Stomach (tissue), 9 donors: ENCODE results near the gene C8A. TPM values are rescaled to one million over a fixed set of nuclear protein-coding genes. Genes with fewer than 3 reads are reported as not detected.

ENCODE experiments used
- DNase-seq, 2 donors: peaks; one replicate each; pipeline versions ENCODE4 v3.0.0 to v3.0.0-alpha.2; 2013 to 2019
- H3K27ac ChIP-seq, 5 donors: fragments of 200-600 bp in 4 of 5; sonication (generic) in 4 of 5; one replicate each; pipeline ENCODE4 v1.5.1; 2013 to 2019; ENCODE audit warnings: mild to moderate bottlenecking in 1 of 5, moderate library complexity in 1 of 5
- H3K27me3 ChIP-seq, 3 donors: fragments of 200-600 bp; sonication (generic); one replicate each; pipeline ENCODE4 v1.5.1; 2017 to 2019; ENCODE audit warnings: mixed run types in 1 of 3
- H3K36me3 ChIP-seq, 4 donors: fragments of 200-600 bp; sonication (generic); 1 replicate in 3 of 4; 2 replicates in 1 of 4; pipeline ENCODE4 v1.5.1; 2016 to 2019
- H3K4me1 ChIP-seq, 4 donors: fragments of 200-600 bp; sonication (generic); one replicate each; pipeline ENCODE4 v1.5.1; 2016 to 2019
- H3K4me3 ChIP-seq, 4 donors: fragments of 200-600 bp; sonication (generic) in 3 of 4; one replicate each; pipeline ENCODE4 v1.5.1; 2016 to 2019; ENCODE audit warnings: mild to moderate bottlenecking in 1 of 4
- H3K9me3 ChIP-seq, 4 donors: fragments of 200-600 bp; sonication (generic); one replicate each; pipeline ENCODE4 v1.5.1; 2016 to 2019
- EP300 ChIP-seq: sonication (generic); formaldehyde crosslinking; IDR thresholded peaks from one replicate; pipeline ENCODE4 v1.6.1; 2017; ENCODE audit warnings: antibody characterized with exemption
- POLR2A ChIP-seq, 4 donors: fragments of 450-650 bp; IDR thresholded peaks; one replicate each; pipeline ENCODE4 v1.6.1; 2016; ENCODE audit warnings: antibody characterized with exemption in 4 of 4, control low read depth in 2 of 4, mild to moderate bottlenecking in 1 of 4, moderate library complexity in 1 of 4
- POLR2AphosphoS5 ChIP-seq, 3 donors: sonication (generic); formaldehyde crosslinking; IDR thresholded peaks; one replicate each; pipeline ENCODE4 v1.6.1; 2016; ENCODE audit warnings: antibody characterized with exemption in 3 of 3
- WGBS, 5 donors: extraction: QIAGEN DNeasy Blood & Tissue Kit in 3 of 5; methylation state at CpG; one replicate each; pipeline versions ENCODE4 v1.1.5 to v1.1.7; 2013 to 2018; 5-methylcytosine and 5-hydroxymethylcytosine counted together
- intact Hi-C: fragments of 100-400 bp; cut with DNase I; formaldehyde crosslinking; loops from one replicate; pipeline ENCODE4 v1.15.1; 2023; ENCODE audit warnings: low total_unique reads
- polyA plus RNA-seq, 3 donors: library from polyadenylated mRNA; stranded (reverse); fragments of 200-250 nt; gene quantifications; one replicate each; pipeline ENCODE4 v1.2.3, GENCODE V29; 2013
- total RNA-seq, 5 donors: library from RNA; depleted of rRNA; stranded (reverse); fragments of >200 nt; gene quantifications; one replicate each; pipeline versions ENCODE4 v1.1.0 to v1.2.3, GENCODE V29; 2014 to 2016
- TF ChIP-seq, protein P1 (sequence below), 7 experiments: fragments of 450-650 bp in 4 of 7; fragments of 200-600 bp in 3 of 7; sonication (generic) in 3 of 7; IDR thresholded peaks; one replicate each; pipeline ENCODE4 v1.5.1; 2016 to 2019; ENCODE audit warnings: antibody characterized with exemption in 7 of 7, control low read depth in 2 of 7, mild to moderate bottlenecking in 1 of 7
- donor health status: healthy with polysubstance abuse.
- donor health status: Bipolar disorder and iron deficiency.
- donor health status: healthy.

Gene C8A
- total and polyA plus RNA-seq, 8 donors = 0.25 to 0.38 TPM; not detected in 6

DNA sequence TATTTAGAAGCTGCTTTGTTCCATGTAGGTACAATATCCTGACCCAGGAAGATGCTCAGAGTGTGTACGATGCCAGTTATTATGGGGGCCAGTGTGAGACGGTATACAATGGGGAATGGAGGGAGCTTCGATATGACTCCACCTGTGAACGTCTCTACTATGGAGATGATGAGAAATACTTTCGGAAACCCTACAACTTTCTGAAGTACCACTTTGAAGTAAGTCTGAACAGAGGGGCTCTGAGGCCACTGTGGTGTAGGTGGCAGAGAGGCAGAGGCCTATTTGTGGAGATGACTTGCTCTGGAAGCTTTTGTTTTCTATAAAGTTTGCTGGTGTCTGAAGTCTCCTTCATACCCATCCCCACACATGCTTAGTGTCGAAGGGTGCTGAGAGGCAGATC is 26.8 kb downstream of the C8A start:
- DNase-seq = no peak
- no peak overlapping the region for H3K4me3 ChIP-seq
- no peaks in the 10 kb centered on the region for H3K36me3 ChIP-seq
- H3K27me3 ChIP-seq = no peaks in the 10 kb centered on the region
- H3K9me3 ChIP-seq = no peaks in the 10 kb centered on the region
- intact Hi-C loops = no loop called here
- H3K4me1 ChIP-seq = no peaks in the 10 kb centered on the region
- TF ChIP-seq, protein P1, sequence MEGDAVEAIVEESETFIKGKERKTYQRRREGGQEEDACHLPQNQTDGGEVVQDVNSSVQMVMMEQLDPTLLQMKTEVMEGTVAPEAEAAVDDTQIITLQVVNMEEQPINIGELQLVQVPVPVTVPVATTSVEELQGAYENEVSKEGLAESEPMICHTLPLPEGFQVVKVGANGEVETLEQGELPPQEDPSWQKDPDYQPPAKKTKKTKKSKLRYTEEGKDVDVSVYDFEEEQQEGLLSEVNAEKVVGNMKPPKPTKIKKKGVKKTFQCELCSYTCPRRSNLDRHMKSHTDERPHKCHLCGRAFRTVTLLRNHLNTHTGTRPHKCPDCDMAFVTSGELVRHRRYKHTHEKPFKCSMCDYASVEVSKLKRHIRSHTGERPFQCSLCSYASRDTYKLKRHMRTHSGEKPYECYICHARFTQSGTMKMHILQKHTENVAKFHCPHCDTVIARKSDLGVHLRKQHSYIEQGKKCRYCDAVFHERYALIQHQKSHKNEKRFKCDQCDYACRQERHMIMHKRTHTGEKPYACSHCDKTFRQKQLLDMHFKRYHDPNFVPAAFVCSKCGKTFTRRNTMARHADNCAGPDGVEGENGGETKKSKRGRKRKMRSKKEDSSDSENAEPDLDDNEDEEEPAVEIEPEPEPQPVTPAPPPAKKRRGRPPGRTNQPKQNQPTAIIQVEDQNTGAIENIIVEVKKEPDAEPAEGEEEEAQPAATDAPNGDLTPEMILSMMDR (IDR thresholded peaks at IDR 0.05) = no peak
- TF ChIP-seq EP300 (no peak), POLR2AphosphoS5 (IDR thresholded peaks at IDR 0.05) (no peak), POLR2A (IDR thresholded peaks at IDR 0.05) (no peak)
- no peak overlapping the region for H3K27ac ChIP-seq
- 91 to 96% (median 94%) methylated on average over 6 of the region's 6 CpGs for WGBS, 5 donors

GRCh38 chr1:56890229-56890628 is 35.6 kb downstream of the C8A start:
- WGBS, 5 donors = 73 to 86% (median 78%) methylated on average over 3 of the region's 3 CpGs
- TF ChIP-seq EP300 (no peak), POLR2AphosphoS5 (IDR thresholded peaks at IDR 0.05) (no peak), POLR2A (IDR thresholded peaks at IDR 0.05) (no peak)
- TF ChIP-seq, protein P1 (IDR thresholded peaks at IDR 0.05) = no peak
- H3K27ac ChIP-seq = no peak overlapping the region
- no peaks in the 10 kb centered on the region for H3K27me3 ChIP-seq
- intact Hi-C loops = no loop called here
- H3K9me3 ChIP-seq = peaks cover 0 to 3% (median 0%) of the 10 kb centered on the region in 4 donors
- no peaks in the 10 kb centered on the region for H3K4me1 ChIP-seq
- H3K4me3 ChIP-seq = no peak overlapping the region
- H3K36me3 ChIP-seq = no peaks in the 10 kb centered on the region
- no peak for DNase-seq

GRCh38 chr1:56894014-56894413 is 39.4 kb downstream of the C8A start:
- H3K4me1 ChIP-seq = peaks cover 0 to 24% (median 14%) of the 10 kb centered on the region in 4 donors
- no peak overlapping the region for H3K27ac ChIP-seq
- TF ChIP-seq POLR2A (IDR thresholded peaks at IDR 0.05) (no peak), EP300 (no peak), POLR2AphosphoS5 (IDR thresholded peaks at IDR 0.05) (no peak)
- TF ChIP-seq, protein P1 (IDR thresholded peaks at IDR 0.05) = no peak
- DNase-seq = no peak
- H3K27me3 ChIP-seq = no peaks in the 10 kb centered on the region
- H3K4me3 ChIP-seq = no peak overlapping the region
- intact Hi-C loops = no loop called here
- H3K36me3 ChIP-seq = no peaks in the 10 kb centered on the region
- no peaks in the 10 kb centered on the region for H3K9me3 ChIP-seq

DNA sequence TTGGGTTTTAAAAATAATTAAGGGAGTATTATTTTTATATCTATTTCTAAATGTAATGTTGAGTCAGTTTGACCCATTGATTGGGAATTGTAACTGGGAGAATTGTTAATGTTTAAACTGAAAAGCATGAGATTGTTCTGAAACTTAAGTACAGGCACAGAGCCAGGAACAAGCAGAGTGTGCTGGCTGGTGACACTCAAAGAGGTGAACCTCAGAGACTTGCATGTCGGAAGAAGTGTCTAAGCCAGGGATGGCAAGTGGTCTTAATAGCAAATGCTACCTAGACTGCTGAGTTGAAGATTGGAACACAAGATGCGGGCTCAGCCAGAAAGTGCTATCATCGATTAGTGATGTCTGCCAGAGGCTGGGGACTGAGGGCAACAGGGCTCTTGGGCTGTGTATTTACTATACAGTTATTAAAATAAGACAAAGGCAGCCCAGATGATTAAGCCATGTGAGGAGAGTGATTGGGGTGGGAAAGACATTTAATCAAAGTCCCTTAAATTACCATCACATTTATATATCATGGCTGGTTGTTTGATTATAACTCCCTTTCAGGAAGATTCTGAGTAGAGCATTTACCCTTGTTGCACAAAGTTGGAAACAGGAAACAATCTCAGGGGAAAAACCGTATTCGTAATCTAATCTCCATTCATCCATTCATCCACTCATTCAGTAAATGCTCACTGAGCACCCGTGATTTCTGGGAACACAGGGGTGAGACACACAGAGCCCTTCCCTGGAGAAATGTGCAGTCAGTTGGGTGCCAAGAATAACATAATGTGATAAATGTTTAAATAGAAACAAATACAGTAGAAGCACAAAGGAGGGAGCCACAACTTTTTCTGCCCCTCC is 42.8 kb downstream of the C8A start:
- Histone ChIP-seq H3K27ac (peak overlapping the region in 4 of 5 donors; percentile 13 to 74 (median 58)), H3K27me3 (no peaks in the 10 kb centered on the region), H3K36me3 (no peaks in the 10 kb centered on the region), H3K4me1 (peaks cover 0 to 37% (median 14%) of the 10 kb centered on the region in 4 donors), H3K9me3 (no peaks in the 10 kb centered on the region), H3K4me3 (no peak overlapping the region)
- TF ChIP-seq EP300 (no peak), POLR2AphosphoS5 (IDR thresholded peaks at IDR 0.05) (peak in 2 of 3 donors; percentile 75 to 91)
- intact Hi-C loops = no loop called here
- DNase-seq = peak in 1 of 2 donors; percentile 58
- WGBS, 5 donors = 21 to 48% (median 35%) methylated on average over 6 of the region's 6 CpGs

- Histone ChIP-seq H3K4me1 (peaks cover 0 to 37% (median 14%) of the 10 kb centered on the region in 4 donors), H3K4me3 (no peak overlapping the region), H3K27ac (peak overlapping the region in 2 of 5 donors; percentile 71 to 74), H3K9me3 (no peaks in the 10 kb centered on the region), H3K27me3 (no peaks in the 10 kb centered on the region), H3K36me3 (no peaks in the 10 kb centered on the region)
- WGBS, 5 donors = 36 to 52% (median 46%) methylated on average over 2 of the region's 2 CpGs
- no peak for DNase-seq
- TF ChIP-seq POLR2A (IDR thresholded peaks at IDR 0.05) = no peak
- no peak for TF ChIP-seq EP300
- no peak for TF ChIP-seq POLR2AphosphoS5 (IDR thresholded peaks at IDR 0.05)
- TF ChIP-seq, protein P1 (IDR thresholded peaks at IDR 0.05) = no peak
- intact Hi-C loops = no loop called here
Observed at GRCh38 chr1:56898005-56898373, 43.4 kb downstream of the C8A start.
